Esophagus squamous epithelium (tissue), 5 donors: Measurements from ENCODE around the gene PHLDA1. TPM values are rescaled to one million over a fixed set of nuclear protein-coding genes. Genes with fewer than 3 reads are reported as not detected.
A peak's percentile ranks its signal among the peaks of the same experiment; 100 is the strongest.

Experiments used
- DNase-seq: peaks from one replicate; lab custom pipeline; 2025; lab: John Stamatoyannopoulos, UW
- H3K27ac ChIP-seq, 4 donors: fragments of 200-600 bp; sonication (generic); one replicate each; pipeline ENCODE4 v1.5.1; 2016 to 2019; ENCODE audit warnings: mild to moderate bottlenecking in 1 of 4
- H3K27me3 ChIP-seq, 4 donors: fragments of 200-600 bp; sonication (generic); 1 replicate in 3 of 4; 2 replicates in 1 of 4; pipeline versions ENCODE4 v1.5.1 to v1.6.0; 2017 to 2021; ENCODE audit warnings: antibody characterized with exemption in 1 of 4
- H3K36me3 ChIP-seq, 3 donors: fragments of 200-600 bp; sonication (generic); one replicate each; pipeline ENCODE4 v1.5.1; 2016 to 2019
- H3K4me1 ChIP-seq, 3 donors: fragments of 200-600 bp; sonication (generic); one replicate each; pipeline ENCODE4 v1.5.1; 2017 to 2019
- H3K4me3 ChIP-seq, 4 donors: fragments of 200-600 bp; sonication (generic); 1 replicate in 3 of 4; 2 replicates in 1 of 4; pipeline ENCODE4 v1.5.1; 2016 to 2019; ENCODE audit warnings: mild to moderate bottlenecking in 2 of 4, moderate library complexity in 1 of 4
- H3K9me3 ChIP-seq, 3 donors: fragments of 200-600 bp; sonication (generic); one replicate each; pipeline ENCODE4 v1.5.1; 2016 to 2019
- CTCF ChIP-seq, 6 experiments: fragments of 450-650 bp in 4 of 6; fragments of 200-600 bp in 2 of 6; sonication (generic) in 2 of 6; IDR thresholded peaks; one replicate each; pipeline ENCODE4 v1.5.1; 2016 to 2019; ENCODE audit warnings: antibody characterized with exemption in 6 of 6, mild to moderate bottlenecking in 4 of 6, moderate library complexity in 4 of 6
- POLR2A ChIP-seq, 4 donors: fragments of 450-650 bp; IDR thresholded peaks; one replicate each; pipeline ENCODE4 v1.6.1; 2017; ENCODE audit warnings: antibody characterized with exemption in 4 of 4, mild to moderate bottlenecking in 4 of 4, moderate library complexity in 3 of 4
- WGBS, 2 donors: methylation state at CpG; one replicate each; pipeline ENCODE4 v1.1.5; 2018; 5-methylcytosine and 5-hydroxymethylcytosine counted together
- intact Hi-C: fragments of 100-400 bp; cut with DNase I; formaldehyde crosslinking; loops from one replicate; pipeline ENCODE4 v1.15.0; 2022
- total RNA-seq, 4 donors: library from RNA; depleted of rRNA; stranded (reverse); fragments of >200 nt; gene quantifications; one replicate each; pipeline ENCODE4 v1.1.0, GENCODE V29; 2016
- donor health status: DM: yes; HTN: yes; CAD: no.

Gene PHLDA1
- total RNA-seq, 4 donors from 2014 or later = 33.8 to 77.8 (median 56.7) TPM

- no peak for DNase-seq
- Histone ChIP-seq H3K4me1 (peaks cover 3 to 35% (median 15%) of the 10 kb centered on the region in 3 donors), H3K27ac (peak overlapping the region; percentile 69 to 88 (median 74)), H3K27me3 (no peaks in the 10 kb centered on the region), H3K9me3 (no peaks in the 10 kb centered on the region), H3K4me3 (no peak overlapping the region), H3K36me3 (no peaks in the 10 kb centered on the region)
- intact Hi-C loops = no loop called here
- 33 to 41% methylated on average over 15 of the region's 15 CpGs for WGBS, 2 donors
- TF ChIP-seq POLR2A (IDR thresholded peaks at IDR 0.05) (no peak), CTCF (IDR thresholded peaks at IDR 0.05) (no peak)
These were observed 10.6 kb downstream of the PHLDA1 start for GRCh38 chr12:76020731-76021672.

GRCh38 chr12:76020281-76020680 is 11.3 kb downstream of the PHLDA1 start:
- intact Hi-C loops = no loop called here
- peaks cover 3 to 28% (median 11%) of the 10 kb centered on the region in 3 donors for H3K4me1 ChIP-seq
- no peak for DNase-seq
- H3K9me3 ChIP-seq = no peaks in the 10 kb centered on the region
- H3K36me3 ChIP-seq = no peaks in the 10 kb centered on the region
- H3K27ac ChIP-seq = peak overlapping the region; percentile 69 to 88 (median 74)
- H3K27me3 ChIP-seq = no peaks in the 10 kb centered on the region
- H3K4me3 ChIP-seq = no peak overlapping the region
- WGBS, 2 donors = 8 to 43% methylated on average over 3 to 5 of the region's 5 CpGs
- TF ChIP-seq POLR2A (IDR thresholded peaks at IDR 0.05) (peak in 1 of 4 donors; percentile 8), CTCF (IDR thresholded peaks at IDR 0.05) (no peak)

- DNase-seq = no peak
- WGBS, 2 donors = 71 to 86% methylated on average over 1 of the region's 1 CpG
- TF ChIP-seq CTCF (IDR thresholded peaks at IDR 0.05) (no peak), POLR2A (IDR thresholded peaks at IDR 0.05) (no peak)
- Histone ChIP-seq H3K4me1 (peaks cover 3 to 21% (median 11%) of the 10 kb centered on the region in 3 donors), H3K4me3 (no peak overlapping the region), H3K36me3 (no peaks in the 10 kb centered on the region), H3K9me3 (no peaks in the 10 kb centered on the region), H3K27ac (no peak overlapping the region), H3K27me3 (no peaks in the 10 kb centered on the region)
- intact Hi-C loops = loop anchor here (10.0 kb wide), 1 partner anchor 174 kb away; no protein-coding TSS in a partner anchor
These were observed 12.9 kb downstream of the PHLDA1 start for GRCh38 chr12:76018672-76019071.

- Histone ChIP-seq H3K9me3 (no peaks in the 10 kb centered on the region), H3K27ac (no peak overlapping the region), H3K27me3 (no peaks in the 10 kb centered on the region), H3K4me3 (no peak overlapping the region), H3K4me1 (peaks cover 3 to 21% (median 11%) of the 10 kb centered on the region in 3 donors), H3K36me3 (no peaks in the 10 kb centered on the region)
- intact Hi-C loops = loop anchor here (10.0 kb wide), 1 partner anchor 173 kb away; no protein-coding TSS in a partner anchor
- no peak for TF ChIP-seq CTCF (IDR thresholded peaks at IDR 0.05)
- TF ChIP-seq POLR2A (IDR thresholded peaks at IDR 0.05) = no peak
- no peak for DNase-seq
- 66 to 73% methylated on average over 3 to 6 of the region's 6 CpGs for WGBS, 2 donors
These were observed 13.5 kb downstream of the PHLDA1 start for GRCh38 chr12:76018111-76018510.

- Histone ChIP-seq H3K27me3 (no peaks in the 10 kb centered on the region), H3K4me1 (peaks cover 0 to 13% (median 7%) of the 10 kb centered on the region in 3 donors), H3K4me3 (no peak overlapping the region), H3K36me3 (no peaks in the 10 kb centered on the region), H3K27ac (no peak overlapping the region), H3K9me3 (no peaks in the 10 kb centered on the region)
- 88 to 89% methylated on average over 7 to 8 of the region's 8 CpGs for WGBS, 2 donors
- DNase-seq = no peak
- intact Hi-C loops = loop anchor here (10.0 kb wide), 1 partner anchor 169 kb away; no protein-coding TSS in a partner anchor
- TF ChIP-seq POLR2A (IDR thresholded peaks at IDR 0.05) (no peak), CTCF (IDR thresholded peaks at IDR 0.05) (no peak)
These were observed 17.6 kb downstream of the PHLDA1 start for GRCh38 chr12:76014007-76014406.
